Fibroblast of lung (primary cell): ENCODE results near the gene ME1.

Source experiments
- EZH2 ChIP-seq: IDR thresholded peaks from 2 replicates; pipeline ENCODE4 v1.5.1; 2012; ENCODE audit warnings: low read length, control low read depth, mild to moderate bottlenecking; ENCODE audit errors: missing control alignments
- TF ChIP-seq, protein P1 (sequence below), 2 donors: IDR thresholded peaks in 1 of 2; conservative IDR thresholded peaks in 1 of 2; 1 replicate in 1 of 2; 2 replicates in 1 of 2; pipeline ENCODE4 v1.5.1; 2011 to 2012; ENCODE audit warnings: low read length in 2 of 2, control low read depth in 1 of 2, inconsistent platforms in 1 of 2, low read depth in 1 of 2, mild to moderate bottlenecking in 1 of 2

DNA sequence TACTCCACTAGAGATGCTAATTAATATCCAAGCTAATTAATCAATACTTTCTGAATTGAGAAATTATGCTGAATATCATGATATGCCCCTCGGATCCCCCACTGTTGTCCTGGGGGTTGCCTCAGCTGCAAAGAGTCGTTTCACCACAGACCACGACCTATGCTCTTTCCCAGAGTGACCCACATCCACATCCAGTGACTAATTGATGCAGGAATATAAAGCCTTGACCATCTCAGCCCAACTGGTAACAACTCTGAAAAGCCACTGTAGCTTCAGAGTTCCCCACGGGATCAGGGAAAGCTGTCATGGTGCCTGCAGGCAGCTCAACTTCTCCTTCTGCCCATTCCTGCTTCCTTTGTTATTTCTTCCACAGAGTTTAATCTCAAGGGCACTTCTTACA lies 120.8 kb downstream of the ME1 start:
- no peak for TF ChIP-seq EZH2
- TF ChIP-seq, protein P1, sequence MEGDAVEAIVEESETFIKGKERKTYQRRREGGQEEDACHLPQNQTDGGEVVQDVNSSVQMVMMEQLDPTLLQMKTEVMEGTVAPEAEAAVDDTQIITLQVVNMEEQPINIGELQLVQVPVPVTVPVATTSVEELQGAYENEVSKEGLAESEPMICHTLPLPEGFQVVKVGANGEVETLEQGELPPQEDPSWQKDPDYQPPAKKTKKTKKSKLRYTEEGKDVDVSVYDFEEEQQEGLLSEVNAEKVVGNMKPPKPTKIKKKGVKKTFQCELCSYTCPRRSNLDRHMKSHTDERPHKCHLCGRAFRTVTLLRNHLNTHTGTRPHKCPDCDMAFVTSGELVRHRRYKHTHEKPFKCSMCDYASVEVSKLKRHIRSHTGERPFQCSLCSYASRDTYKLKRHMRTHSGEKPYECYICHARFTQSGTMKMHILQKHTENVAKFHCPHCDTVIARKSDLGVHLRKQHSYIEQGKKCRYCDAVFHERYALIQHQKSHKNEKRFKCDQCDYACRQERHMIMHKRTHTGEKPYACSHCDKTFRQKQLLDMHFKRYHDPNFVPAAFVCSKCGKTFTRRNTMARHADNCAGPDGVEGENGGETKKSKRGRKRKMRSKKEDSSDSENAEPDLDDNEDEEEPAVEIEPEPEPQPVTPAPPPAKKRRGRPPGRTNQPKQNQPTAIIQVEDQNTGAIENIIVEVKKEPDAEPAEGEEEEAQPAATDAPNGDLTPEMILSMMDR (conservative IDR thresholded peaks at IDR 0.05 in 1 of 2, IDR thresholded peaks at IDR 0.05 in 1 of 2; ENCODE audit: low read depth in 1 of 2, low read length in 2 of 2) = no peak
